ENCODE results near the gene RNF39. TPM values are rescaled to one million over a fixed set of nuclear protein-coding genes. Genes with fewer than 3 reads are reported as not detected.

RNF39 gene
- total and polyA plus RNA-seq, 2 of the 13 experiments (the other 11 are each of a cell fraction or from before 2014, with no cell fraction given) = 0.13 to 1.8 TPM

- TF ChIP-seq HMGXB3 (CRISPR knock-in tag; IDR thresholded peaks at IDR 0.05; ENCODE audit: borderline replicate concordance) = peak; percentile 51; the same call in 1 of the 2 replicates
- TF ChIP-seq SNAPC5 (CRISPR knock-in tag; IDR thresholded peaks at IDR 0.05; ENCODE audit: borderline replicate concordance) = peak; percentile 49; the same call in 1 of the 2 replicates
- peak; percentile 93; the same call in 1 of the 2 replicates for TF ChIP-seq SNAI1 (CRISPR knock-in tag; IDR thresholded peaks at IDR 0.05; ENCODE audit: borderline replicate concordance)
- TF ChIP-seq HNRNPL (IDR thresholded peaks at IDR 0.05; ENCODE audit: low read depth, low read length) = no peak
- TF ChIP-seq, protein P1, sequence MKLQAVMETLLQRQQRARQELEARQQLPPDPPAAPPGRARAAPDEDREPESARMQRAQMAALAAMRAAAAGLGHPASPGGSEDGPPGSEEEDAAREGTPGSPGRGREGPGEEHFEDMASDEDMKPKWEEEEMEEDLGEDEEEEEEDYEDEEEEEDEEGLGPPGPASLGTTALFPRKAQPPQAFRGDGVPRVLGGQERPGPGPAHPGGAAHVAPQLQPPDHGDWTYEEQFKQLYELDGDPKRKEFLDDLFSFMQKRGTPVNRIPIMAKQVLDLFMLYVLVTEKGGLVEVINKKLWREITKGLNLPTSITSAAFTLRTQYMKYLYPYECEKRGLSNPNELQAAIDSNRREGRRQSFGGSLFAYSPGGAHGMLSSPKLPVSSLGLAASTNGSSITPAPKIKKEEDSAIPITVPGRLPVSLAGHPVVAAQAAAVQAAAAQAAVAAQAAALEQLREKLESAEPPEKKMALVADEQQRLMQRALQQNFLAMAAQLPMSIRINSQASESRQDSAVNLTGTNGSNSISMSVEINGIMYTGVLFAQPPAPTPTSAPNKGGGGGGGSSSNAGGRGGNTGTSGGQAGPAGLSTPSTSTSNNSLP (IDR thresholded peaks at IDR 0.05; ENCODE audit: low read depth, low read length) = peak; percentile 80
- TF ChIP-seq ZNF550 (CRISPR knock-in tag; IDR thresholded peaks at IDR 0.05; ENCODE audit: borderline replicate concordance) = no peak; the same call in 1 of the 2 replicates
- no peak for TF ChIP-seq LRRFIP1 (CRISPR knock-in tag; conservative IDR thresholded peaks at IDR 0.05)
- TF ChIP-seq, protein P2, sequence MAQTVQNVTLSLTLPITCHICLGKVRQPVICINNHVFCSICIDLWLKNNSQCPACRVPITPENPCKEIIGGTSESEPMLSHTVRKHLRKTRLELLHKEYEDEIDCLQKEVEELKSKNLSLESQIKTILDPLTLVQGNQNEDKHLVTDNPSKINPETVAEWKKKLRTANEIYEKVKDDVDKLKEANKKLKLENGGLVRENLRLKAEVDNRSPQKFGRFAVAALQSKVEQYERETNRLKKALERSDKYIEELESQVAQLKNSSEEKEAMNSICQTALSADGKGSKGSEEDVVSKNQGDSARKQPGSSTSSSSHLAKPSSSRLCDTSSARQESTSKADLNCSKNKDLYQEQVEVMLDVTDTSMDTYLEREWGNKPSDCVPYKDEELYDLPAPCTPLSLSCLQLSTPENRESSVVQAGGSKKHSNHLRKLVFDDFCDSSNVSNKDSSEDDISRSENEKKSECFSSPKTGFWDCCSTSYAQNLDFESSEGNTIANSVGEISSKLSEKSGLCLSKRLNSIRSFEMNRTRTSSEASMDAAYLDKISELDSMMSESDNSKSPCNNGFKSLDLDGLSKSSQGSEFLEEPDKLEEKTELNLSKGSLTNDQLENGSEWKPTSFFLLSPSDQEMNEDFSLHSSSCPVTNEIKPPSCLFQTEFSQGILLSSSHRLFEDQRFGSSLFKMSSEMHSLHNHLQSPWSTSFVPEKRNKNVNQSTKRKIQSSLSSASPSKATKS (CRISPR knock-in tag; IDR thresholded peaks at IDR 0.05) = 0 out of 2 replicates have a peak, but pooled peaks have one; percentile 39
- no peak for TF ChIP-seq NFATC3 (CRISPR knock-in tag; IDR thresholded peaks at IDR 0.05)
- no peak for TF ChIP-seq FOSL1 (CRISPR knock-in tag; IDR thresholded peaks at IDR 0.05; ENCODE audit: borderline replicate concordance)
- TF ChIP-seq ZNF3 (CRISPR knock-in tag; IDR thresholded peaks at IDR 0.05) = no peak
- TF ChIP-seq, protein P3, sequence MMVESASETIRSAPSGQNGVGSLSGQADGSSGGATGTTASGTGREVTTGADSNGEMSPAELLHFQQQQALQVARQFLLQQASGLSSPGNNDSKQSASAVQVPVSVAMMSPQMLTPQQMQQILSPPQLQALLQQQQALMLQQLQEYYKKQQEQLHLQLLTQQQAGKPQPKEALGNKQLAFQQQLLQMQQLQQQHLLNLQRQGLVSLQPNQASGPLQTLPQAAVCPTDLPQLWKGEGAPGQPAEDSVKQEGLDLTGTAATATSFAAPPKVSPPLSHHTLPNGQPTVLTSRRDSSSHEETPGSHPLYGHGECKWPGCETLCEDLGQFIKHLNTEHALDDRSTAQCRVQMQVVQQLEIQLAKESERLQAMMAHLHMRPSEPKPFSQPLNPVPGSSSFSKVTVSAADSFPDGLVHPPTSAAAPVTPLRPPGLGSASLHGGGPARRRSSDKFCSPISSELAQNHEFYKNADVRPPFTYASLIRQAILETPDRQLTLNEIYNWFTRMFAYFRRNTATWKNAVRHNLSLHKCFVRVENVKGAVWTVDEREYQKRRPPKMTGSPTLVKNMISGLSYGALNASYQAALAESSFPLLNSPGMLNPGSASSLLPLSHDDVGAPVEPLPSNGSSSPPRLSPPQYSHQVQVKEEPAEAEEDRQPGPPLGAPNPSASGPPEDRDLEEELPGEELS (CRISPR knock-in tag; IDR thresholded peaks at IDR 0.05) = peak; percentile 70; the same call in 1 of the 2 replicates
- TF ChIP-seq ZNF788 (CRISPR knock-in tag; IDR thresholded peaks at IDR 0.05; ENCODE audit: borderline replicate concordance) = peak; percentile 64; the same call in 1 of the 2 replicates
- TF ChIP-seq ATF7-NPFF (CRISPR knock-in tag; IDR thresholded peaks at IDR 0.05; ENCODE audit: low read depth) = peak; percentile 74
Measured at GRCh38 chr6:30061092-30061857, 14.3 kb downstream of the RNF39 start, which contains the start of gene POLR1H (continued).

Data from HepG2 (cell line).